ENCODE measurements around the gene ENTHD1.

ENTHD1 gene

GRCh38 chr22:39800790-39801520 lies 92.6 kb downstream of the ENTHD1 start:
- no peak for DNase-seq (ENCODE audit: extremely low read depth in 1 of 2, low read depth in 1 of 2)

- DNase-seq (ENCODE audit: extremely low read depth in 1 of 2, low read depth in 1 of 2): no peak
Measured at GRCh38 chr22:39797528-39798147, 95.9 kb downstream of the ENTHD1 start.

DNA sequence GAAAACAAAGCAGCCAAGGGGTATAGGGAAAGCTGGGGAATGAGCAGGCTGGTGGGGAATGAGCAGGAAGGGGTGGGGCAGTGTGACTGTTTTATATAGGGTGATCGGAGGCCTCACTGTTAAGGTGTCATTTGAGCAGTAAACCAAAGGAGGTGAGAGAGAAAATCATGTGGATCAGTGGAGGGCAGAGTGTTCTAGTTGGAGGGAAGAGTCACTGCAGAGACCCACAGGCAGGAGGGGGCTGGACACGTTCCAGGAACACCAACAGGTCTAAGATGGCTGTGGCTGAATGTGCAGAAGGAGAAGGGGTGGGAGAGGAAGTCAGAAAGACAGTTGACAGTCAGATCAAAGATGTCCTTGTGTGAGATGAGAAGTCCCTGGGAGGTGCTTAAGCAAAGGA lies 103.8 kb downstream of the ENTHD1 start:
- DNase-seq (ENCODE audit: extremely low read depth in 1 of 2, low read depth in 1 of 2): no peak

DNA sequence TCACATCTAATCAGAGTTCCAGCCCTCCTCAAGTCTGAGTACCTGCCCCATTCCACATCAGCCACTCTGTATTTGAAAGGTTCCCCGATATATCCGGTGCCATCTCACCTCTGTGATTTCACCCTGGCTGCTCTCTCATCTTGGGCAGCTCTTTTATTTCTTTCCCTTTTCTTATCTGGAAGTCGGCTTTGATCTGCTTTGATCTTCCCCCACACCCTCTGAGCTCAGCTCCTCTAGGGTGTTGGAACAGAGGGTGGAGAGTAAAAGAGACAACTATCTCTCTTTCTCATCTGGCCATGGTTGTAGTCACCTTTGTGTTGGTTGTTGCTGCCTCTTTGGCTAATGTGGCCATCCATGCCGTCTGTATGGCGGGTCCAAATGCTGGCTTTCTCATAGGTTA lies 108.3 kb downstream of the ENTHD1 start:
- no peak for DNase-seq (ENCODE audit: extremely low read depth in 1 of 2, low read depth in 1 of 2)

GRCh38 chr22:39777716-39778454 lies 115.7 kb downstream of the ENTHD1 start:
- DNase-seq (ENCODE audit: extremely low read depth in 1 of 2, low read depth in 1 of 2): no peak

DNA sequence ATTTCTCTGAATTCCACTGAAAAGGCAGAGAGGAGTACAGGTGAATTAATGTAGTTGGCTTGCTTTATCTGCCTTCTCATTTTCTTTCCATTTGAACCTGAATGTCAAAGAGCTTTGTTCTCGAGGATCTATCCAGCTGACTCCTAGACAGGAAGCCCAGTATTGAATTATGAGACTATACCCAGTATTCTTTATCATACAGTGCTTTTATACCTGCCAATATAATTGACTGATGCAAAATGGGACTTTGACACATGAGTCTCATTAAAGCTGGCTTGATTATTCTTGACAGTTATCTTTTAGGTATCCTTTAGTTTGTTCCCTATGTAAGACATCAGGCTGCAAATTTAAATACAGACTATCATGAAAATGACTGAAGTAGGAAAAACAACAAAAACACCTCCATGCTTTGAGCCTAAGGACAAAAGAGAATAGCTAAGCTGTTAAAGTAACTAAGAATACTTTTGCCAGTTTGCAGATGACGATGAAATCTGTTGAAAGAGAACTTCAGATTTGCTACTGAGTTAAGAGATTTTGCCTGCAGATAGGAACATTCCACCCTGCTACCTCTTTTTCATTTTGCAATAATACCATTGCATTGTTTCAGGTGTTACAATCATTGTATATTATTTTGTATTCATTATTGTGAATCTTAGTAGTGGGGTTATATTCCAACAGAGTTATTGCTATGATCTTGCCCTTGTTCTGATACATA lies 117.1 kb downstream of the ENTHD1 start:
- DNase-seq (ENCODE audit: extremely low read depth in 1 of 2, low read depth in 1 of 2): no peak

GRCh38 chr22:39773976-39774539 lies 119.5 kb downstream of the ENTHD1 start:
- DNase-seq (ENCODE audit: extremely low read depth in 1 of 2, low read depth in 1 of 2): no peak

- no peak for DNase-seq (ENCODE audit: extremely low read depth in 1 of 2, low read depth in 1 of 2)
Measured at GRCh38 chr22:39773503-39773902, 120.1 kb downstream of the ENTHD1 start.

- DNase-seq (ENCODE audit: extremely low read depth in 1 of 2, low read depth in 1 of 2): no peak
Measured at GRCh38 chr22:39771486-39771885, 122.1 kb downstream of the ENTHD1 start.

- no peak for DNase-seq (ENCODE audit: extremely low read depth in 1 of 2, low read depth in 1 of 2)
Measured at GRCh38 chr22:39765661-39766060, 127.9 kb downstream of the ENTHD1 start.

- no peak for DNase-seq (ENCODE audit: extremely low read depth in 1 of 2, low read depth in 1 of 2)
Measured at GRCh38 chr22:39765046-39765445, 128.5 kb downstream of the ENTHD1 start.

- DNase-seq (ENCODE audit: extremely low read depth in 1 of 2, low read depth in 1 of 2): no peak
Measured at GRCh38 chr22:39763276-39763675, 130.3 kb downstream of the ENTHD1 start.

GRCh38 chr22:39750759-39751158 lies 142.8 kb downstream of the ENTHD1 start:
- no peak for DNase-seq (ENCODE audit: extremely low read depth in 1 of 2, low read depth in 1 of 2)

DNA sequence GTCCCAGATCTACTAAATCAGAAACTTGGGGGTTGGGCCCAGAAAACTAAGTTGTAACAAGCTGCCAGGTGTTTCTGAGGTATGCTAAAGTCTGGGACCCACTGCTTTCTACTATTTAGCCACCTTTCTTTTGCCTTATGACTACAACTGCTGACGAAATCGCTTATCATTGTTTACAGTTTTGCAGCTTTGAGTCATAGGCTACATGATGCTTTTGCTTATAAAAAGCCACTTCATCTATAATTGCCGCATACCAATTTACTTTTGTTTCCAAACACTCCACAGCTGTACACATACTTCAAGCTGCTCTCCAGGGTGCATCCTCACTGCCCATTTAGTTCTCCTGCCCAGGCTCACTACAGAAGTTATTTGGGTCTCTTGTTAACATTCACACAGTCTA lies 144.7 kb downstream of the ENTHD1 start:
- DNase-seq (ENCODE audit: extremely low read depth in 1 of 2, low read depth in 1 of 2): no peak

DNA sequence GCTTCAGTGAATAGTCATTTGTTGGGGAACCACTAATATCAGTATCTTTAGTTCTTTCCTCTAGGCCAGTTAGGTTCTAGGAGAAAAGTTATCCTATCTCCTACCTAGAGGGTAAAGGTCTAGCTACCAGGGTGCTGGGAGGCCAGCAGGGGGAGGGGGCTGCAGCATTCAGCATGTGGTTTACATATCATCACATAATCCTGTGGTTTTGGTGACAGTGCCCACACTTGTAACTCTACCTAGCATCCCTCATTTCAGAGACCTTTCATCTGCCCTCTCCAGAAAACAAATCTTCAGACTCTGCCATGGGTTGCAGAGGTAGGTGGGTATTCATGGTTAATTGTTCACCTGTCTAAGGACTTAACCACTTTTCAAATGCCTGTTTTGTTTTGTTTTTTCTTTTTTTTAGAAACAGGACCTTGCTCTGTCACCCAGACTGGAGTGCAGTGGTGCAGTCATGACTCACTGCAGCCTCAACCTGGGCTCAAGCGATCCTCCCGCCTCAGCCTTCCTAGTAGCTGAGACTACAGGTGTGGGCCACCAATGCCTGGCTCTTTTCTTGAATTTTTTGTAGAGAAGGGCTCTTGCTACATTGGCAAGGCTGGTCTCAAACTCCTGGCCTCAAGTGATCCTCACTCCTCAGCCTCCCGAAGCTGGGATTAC lies 146.8 kb downstream of the ENTHD1 start:
- peak in 1 of 2 donors; percentile 17 for DNase-seq (ENCODE audit: extremely low read depth in 1 of 2, low read depth in 1 of 2)

DNA sequence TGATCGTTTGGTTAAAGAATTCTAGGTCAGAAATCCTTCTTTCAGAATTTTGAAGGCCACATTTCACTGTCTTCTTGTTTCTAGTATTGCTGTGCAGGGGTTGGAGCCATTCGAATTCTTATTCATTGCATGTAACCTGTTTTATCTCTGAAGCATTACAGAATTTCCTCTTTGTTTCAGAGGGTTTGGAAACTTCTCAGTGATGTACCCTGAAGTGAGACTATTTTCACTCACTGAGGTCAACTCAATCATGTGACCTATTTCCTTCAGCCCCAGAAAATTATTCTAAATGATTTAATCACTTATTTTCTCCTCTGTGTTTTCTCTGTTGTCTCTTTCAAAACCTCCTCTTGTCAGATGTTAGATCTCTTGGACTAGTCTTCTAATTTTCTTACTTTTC lies 147.8 kb downstream of the ENTHD1 start:
- DNase-seq (ENCODE audit: extremely low read depth in 1 of 2, low read depth in 1 of 2): no peak

GRCh38 chr22:39744353-39744752 lies 149.2 kb downstream of the ENTHD1 start:
- no peak for DNase-seq (ENCODE audit: extremely low read depth in 1 of 2, low read depth in 1 of 2)

DNA sequence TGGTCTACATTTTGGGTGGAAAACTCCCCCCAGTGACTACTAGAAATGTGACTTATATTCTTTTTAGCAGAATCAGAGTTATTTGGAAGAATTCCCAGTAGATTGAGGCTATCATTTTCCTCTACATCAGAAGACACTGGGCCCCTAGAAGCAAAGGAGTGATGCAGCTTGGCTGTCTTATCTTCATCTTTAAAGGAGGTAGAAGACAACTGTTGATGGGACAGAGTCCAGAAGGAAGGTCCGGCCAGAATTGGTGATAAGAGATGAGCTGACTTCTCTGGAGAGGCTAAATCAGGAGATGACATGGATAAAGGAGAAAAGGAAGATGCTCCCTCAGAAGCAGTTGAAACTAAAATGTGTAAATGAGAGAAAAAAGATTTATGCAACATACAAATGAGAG lies 149.6 kb downstream of the ENTHD1 start:
- DNase-seq (ENCODE audit: extremely low read depth in 1 of 2, low read depth in 1 of 2): no peak

DNA sequence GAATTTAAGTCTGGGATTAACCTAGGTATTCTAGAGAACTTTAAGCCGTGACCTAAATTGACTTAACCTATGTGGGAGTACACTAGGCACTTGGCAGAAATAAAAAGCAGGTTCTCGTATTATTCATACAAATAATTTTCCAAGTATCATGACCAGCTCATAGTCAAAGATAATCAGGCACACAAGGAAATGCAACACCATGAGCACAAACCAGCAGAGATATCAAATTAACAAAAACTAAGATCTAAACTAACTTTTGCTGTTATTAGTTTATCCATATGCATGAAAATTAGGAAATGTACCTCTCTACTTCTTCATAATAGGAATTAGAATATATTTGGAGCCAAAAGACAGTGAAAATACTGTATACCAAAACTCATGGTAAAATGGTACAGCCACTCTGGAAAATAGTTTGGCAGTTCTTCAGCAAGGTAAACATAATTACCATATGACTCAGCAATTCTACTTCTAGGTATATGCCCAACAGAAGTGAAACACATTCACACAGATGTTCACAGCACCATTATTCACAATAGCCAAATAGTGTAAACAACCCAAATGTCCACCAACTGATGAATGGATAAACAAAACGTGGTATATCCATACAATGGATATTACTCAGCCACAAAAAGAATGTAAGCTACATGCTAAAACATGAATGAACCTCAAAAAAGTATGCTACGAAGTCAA lies 154.1 kb downstream of the ENTHD1 start:
- DNase-seq (ENCODE audit: extremely low read depth in 1 of 2, low read depth in 1 of 2): no peak

GRCh38 chr22:39738746-39739145 lies 154.8 kb downstream of the ENTHD1 start:
- no peak for DNase-seq (ENCODE audit: extremely low read depth in 1 of 2, low read depth in 1 of 2)
